B cell (primary cell): ENCODE measurements around the gene NUSAP1. TPM values are rescaled to one million over a fixed set of nuclear protein-coding genes. Genes with fewer than 3 reads are reported as not detected.

Experiments used
- ATAC-seq: fragments of 200-7000 bp; cut with Tn5 transposase; one replicate; pipeline ENCODE4 v1.10.0; 2021; ENCODE audit warnings: low read depth, mild to moderate bottlenecking, moderate number of reproducible peaks, moderate library complexity
- CTCF ChIA-PET: fragments of 350-600 bp; sonication (Branson Sonifier 250); formaldehyde crosslinking; loops from one replicate; lab custom pipeline; 2021; ENCODE audit warnings: antibody characterized with exemption, inconsistent platforms; lab: Charles Lee
- POLR2A ChIA-PET: fragments of 350-600 bp; sonication (Branson Sonifier 250); formaldehyde crosslinking; loops from one replicate; lab custom pipeline; 2021; ENCODE audit warnings: antibody characterized with exemption; lab: Charles Lee
- DNase-seq: peaks from one replicate; pipeline ENCODE4 v3.0.0; 2013
- H2AFZ ChIP-seq: 2 replicates; pipeline ENCODE4 v1.6.1; 2012; ENCODE audit warnings: mild to moderate bottlenecking, low read depth, low read length; ENCODE audit not compliant: insufficient read depth, poor library complexity, severe bottlenecking
- H3K27ac ChIP-seq, 2 donors: 1 replicate in 1 of 2; 2 replicates in 1 of 2; pipeline ENCODE4 v1.5.1; 2012 to 2013; ENCODE audit warnings: low read length in 2 of 2, mild to moderate bottlenecking in 2 of 2, moderate library complexity in 1 of 2
- H3K27me3 ChIP-seq, 4 experiments: fragments of 200-600 bp in 1 of 4; sonication (generic) in 1 of 4; replicated peaks in 1 of 4; 1 replicate in 2 of 4; 2 replicates in 2 of 4; pipeline versions ENCODE4 v1.6.1 to v1.7.0; 2013 to 2016; ENCODE audit warnings: low read length in 3 of 4, mild to moderate bottlenecking in 2 of 4, mixed read lengths in 1 of 4, moderate library complexity in 1 of 4; ENCODE audit not compliant: insufficient read depth in 4 of 4, control insufficient read depth in 3 of 4; ENCODE audit errors: control extremely low read depth in 1 of 4
- H3K36me3 ChIP-seq, 2 experiments: replicated peaks in 1 of 2; 1 replicate in 1 of 2; 2 replicates in 1 of 2; pipeline versions ENCODE4 v1.6.1 to v1.7.1; 2013; ENCODE audit warnings: low read length in 1 of 2; ENCODE audit not compliant: insufficient read depth in 2 of 2, control insufficient read depth in 1 of 2; ENCODE audit errors: control extremely low read depth in 1 of 2, extremely low read depth in 1 of 2
- H3K4me1 ChIP-seq, 2 donors: fragments of 200-600 bp in 1 of 2; sonication (generic) in 1 of 2; 1 replicate in 1 of 2; 2 replicates in 1 of 2; pipeline versions ENCODE4 v1.5.1 to v1.6.1; 2013 to 2017; ENCODE audit warnings: low read length in 2 of 2; ENCODE audit not compliant: control insufficient read depth in 2 of 2, insufficient read depth in 2 of 2
- H3K4me2 ChIP-seq: replicated peaks from 2 replicates; pipeline ENCODE3; 2012; ENCODE audit warnings: mild to moderate bottlenecking, low read depth, low read length; ENCODE audit not compliant: poor library complexity, severe bottlenecking
- H3K4me3 ChIP-seq, 5 experiments: fragments of 200-600 bp in 1 of 5; sonication (generic) in 1 of 5; 1 replicate in 3 of 5; 2 replicates in 2 of 5; pipeline versions ENCODE4 v1.5.1 to v1.7.0; 2011 to 2016; ENCODE audit warnings: low read length in 4 of 5, mild to moderate bottlenecking in 4 of 5, low read depth in 2 of 5, control low read depth in 1 of 5, moderate library complexity in 1 of 5; ENCODE audit not compliant: insufficient read depth in 1 of 5; ENCODE audit errors: control extremely low read depth in 1 of 5, extremely low read depth in 1 of 5
- H3K79me2 ChIP-seq: fragments of 200-600 bp; sonication (generic); one replicate; pipeline ENCODE4 v1.6.0; 2016; ENCODE audit warnings: low read length; ENCODE audit not compliant: control insufficient read depth, insufficient read depth
- H3K9ac ChIP-seq: fragments of 200-600 bp; sonication (generic); 2 replicates; pipeline ENCODE4 v1.6.1; 2017; ENCODE audit warnings: mild to moderate bottlenecking, low read length, moderate library complexity
- H3K9me3 ChIP-seq, 3 donors: one replicate each; pipeline versions ENCODE4 v1.6.1 to v1.7.1; 2013; ENCODE audit warnings: low read length in 2 of 3; ENCODE audit not compliant: control insufficient read depth in 2 of 3, insufficient read depth in 1 of 3; ENCODE audit errors: control extremely low read depth in 1 of 3
- H4K20me1 ChIP-seq: 2 replicates; pipeline ENCODE4 v1.6.0; 2012; ENCODE audit warnings: mild to moderate bottlenecking, low read length; ENCODE audit not compliant: insufficient read depth, control insufficient read depth, poor library complexity, severe bottlenecking
- H3K27ac Mint-ChIP-seq: one replicate; pipeline ENCODE4 v1.8.0; 2021; ENCODE audit warnings: mixed read lengths
- H3K27me3 Mint-ChIP-seq: one replicate; pipeline ENCODE4 v1.8.0; 2021; ENCODE audit warnings: mixed read lengths
- H3K4me1 Mint-ChIP-seq: one replicate; pipeline ENCODE4 v1.8.0; 2021; ENCODE audit warnings: mixed read lengths
- H3K4me3 Mint-ChIP-seq: one replicate; pipeline ENCODE4 v1.8.0; 2021; ENCODE audit warnings: mixed read lengths
- H3K9me3 Mint-ChIP-seq: one replicate; pipeline ENCODE4 v1.8.0; 2022; ENCODE audit warnings: mixed read lengths; ENCODE audit not compliant: insufficient read depth
- EZH2 ChIP-seq: IDR thresholded peaks from 2 replicates; pipeline ENCODE4 v1.6.1; 2012; ENCODE audit warnings: borderline replicate concordance, low read depth, mild to moderate bottlenecking, moderate library complexity, low read length; ENCODE audit not compliant: insufficient read depth, poor library complexity, severe bottlenecking
- WGBS: methylation state at CpG from one replicate; pipeline ENCODE4 v1.1.5; 2013; ENCODE audit warnings: missing lambda C conversion rate; ENCODE audit not compliant: insufficient coverage; 5-methylcytosine and 5-hydroxymethylcytosine counted together
- intact Hi-C: fragments of 100-400 bp; cut with micrococcal nuclease; formaldehyde crosslinking; loops from one replicate; pipeline ENCODE4 v1.10.0; 2022
- polyA plus RNA-seq: library from polyadenylated mRNA; depleted of rRNA; stranded (reverse); fragments of >200 nt; gene quantifications from 2 replicates; pipeline ENCODE4 v1.2.3, GENCODE V29; 2012
- total RNA-seq, 2 donors: library from RNA; stranded (reverse); fragments of 120-200 nt in 1 of 2; gene quantifications; 1 replicate in 1 of 2; 2 replicates in 1 of 2; pipeline versions ENCODE4 v1.2.3 to v1.2.4, GENCODE V29; 2013 to 2022
- TF ChIP-seq, protein P1 (sequence below): fragments of 200-600 bp; IDR thresholded peaks from one replicate; pipeline ENCODE4 v1.8.0; 2022; ENCODE audit warnings: antibody characterized with exemption, mild to moderate bottlenecking

The NUSAP1 gene
- total and polyA plus RNA-seq, 2 donors (not counting 1 experiment from before 2014, with no cell fraction given), result 5.4 to 8.3 TPM

DNA sequence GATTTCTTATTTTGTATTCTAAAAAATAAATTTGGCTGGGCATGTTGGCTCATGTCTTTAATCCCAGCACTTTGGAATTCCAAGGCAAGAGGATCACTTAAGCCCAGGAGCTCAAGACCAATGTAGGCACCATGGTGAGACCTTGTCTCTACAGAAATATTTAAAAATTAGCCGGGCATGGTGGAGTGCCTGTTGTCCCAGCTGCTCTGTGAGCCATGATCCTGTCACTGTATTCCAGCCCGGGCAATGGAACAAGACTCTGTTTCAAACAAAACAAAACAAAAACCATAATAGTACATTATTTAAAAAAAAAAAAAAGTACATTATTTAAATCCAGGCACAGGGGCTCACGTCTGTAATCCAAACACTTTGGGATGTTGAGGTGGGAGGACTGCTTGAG is 78.8 kb downstream of the NUSAP1 start:
- Mint-ChIP-seq H3K9me3 (no peaks in the 10 kb centered on the region), H3K4me1 (peaks cover 8% of the 10 kb centered on the region), H3K4me3 (no peak overlapping the region), H3K27ac (no peak overlapping the region), H3K27me3 (no peaks in the 10 kb centered on the region)
- ATAC-seq, result no peak
- no peaks in the 10 kb centered on the region for H4K20me1 ChIP-seq
- POLR2A ChIA-PET, result no interaction called here
- H3K36me3 ChIP-seq, result no peaks in the 10 kb centered on the region
- intact Hi-C loops, result loop anchor here (10.0 kb wide), 1 partner anchor 507 kb away; no protein-coding TSS in a partner anchor
- TF ChIP-seq EZH2, result no peak
- TF ChIP-seq, protein P1, sequence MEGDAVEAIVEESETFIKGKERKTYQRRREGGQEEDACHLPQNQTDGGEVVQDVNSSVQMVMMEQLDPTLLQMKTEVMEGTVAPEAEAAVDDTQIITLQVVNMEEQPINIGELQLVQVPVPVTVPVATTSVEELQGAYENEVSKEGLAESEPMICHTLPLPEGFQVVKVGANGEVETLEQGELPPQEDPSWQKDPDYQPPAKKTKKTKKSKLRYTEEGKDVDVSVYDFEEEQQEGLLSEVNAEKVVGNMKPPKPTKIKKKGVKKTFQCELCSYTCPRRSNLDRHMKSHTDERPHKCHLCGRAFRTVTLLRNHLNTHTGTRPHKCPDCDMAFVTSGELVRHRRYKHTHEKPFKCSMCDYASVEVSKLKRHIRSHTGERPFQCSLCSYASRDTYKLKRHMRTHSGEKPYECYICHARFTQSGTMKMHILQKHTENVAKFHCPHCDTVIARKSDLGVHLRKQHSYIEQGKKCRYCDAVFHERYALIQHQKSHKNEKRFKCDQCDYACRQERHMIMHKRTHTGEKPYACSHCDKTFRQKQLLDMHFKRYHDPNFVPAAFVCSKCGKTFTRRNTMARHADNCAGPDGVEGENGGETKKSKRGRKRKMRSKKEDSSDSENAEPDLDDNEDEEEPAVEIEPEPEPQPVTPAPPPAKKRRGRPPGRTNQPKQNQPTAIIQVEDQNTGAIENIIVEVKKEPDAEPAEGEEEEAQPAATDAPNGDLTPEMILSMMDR, result no peak
- 100% methylated on average over 1 of the region's 3 CpGs for WGBS
- H3K27me3 ChIP-seq, result no peaks in the 10 kb centered on the region
- DNase-seq, result no peak
- H3K9ac ChIP-seq, result no peak overlapping the region
- no peaks in the 10 kb centered on the region for H3K9me3 ChIP-seq
- peaks cover 5 to 13% of the 10 kb centered on the region in 2 donors for H3K4me1 ChIP-seq
- peaks cover 15% of the 10 kb centered on the region for H3K79me2 ChIP-seq
- no peak overlapping the region for H3K4me2 ChIP-seq
- H3K4me3 ChIP-seq, result no peak overlapping the region
- H3K27ac ChIP-seq, result no peak overlapping the region
- H2AFZ ChIP-seq, result no peak overlapping the region
- CTCF ChIA-PET, result no interaction called here

DNA sequence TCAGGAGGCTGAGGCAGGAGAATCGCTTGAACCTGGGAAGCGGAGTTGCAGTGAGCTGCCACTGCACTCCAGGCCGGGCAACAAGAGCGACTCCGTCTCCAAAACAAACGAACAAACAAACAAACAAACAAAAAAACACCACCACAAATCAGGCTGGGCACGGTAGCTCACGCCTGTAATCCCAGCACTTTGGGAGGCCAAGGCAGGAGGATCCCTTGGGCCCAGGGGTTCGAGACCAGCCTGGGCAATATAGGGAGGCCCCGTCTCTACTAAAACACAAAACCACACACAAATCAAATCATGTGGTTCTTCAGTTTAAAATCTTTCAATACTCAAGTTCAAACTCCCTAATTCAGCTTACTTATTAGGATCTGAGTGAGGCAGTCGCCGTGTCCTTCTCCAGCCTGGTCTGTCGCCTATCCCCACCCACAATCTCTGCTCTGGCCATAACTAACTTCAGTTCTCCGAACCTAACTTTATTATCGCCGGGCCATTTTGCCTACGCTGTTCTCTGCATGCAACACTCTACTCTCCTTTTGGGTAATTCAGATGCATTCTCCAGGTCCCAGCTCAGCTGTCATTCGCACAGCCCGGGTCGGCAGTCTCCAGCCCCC is 83.6 kb downstream of the NUSAP1 start:
- no peaks in the 10 kb centered on the region for H3K9me3 ChIP-seq
- H3K27ac ChIP-seq, result peak overlapping the region; percentile 55 to 83
- ChIA-PET POLR2A (no interaction called here), CTCF (interaction anchor here (0.6 kb wide), 1 partner anchor 619 kb away, joined by 3 read pairs; no protein-coding TSS in a partner anchor)
- intact Hi-C loops, result loop anchor here (2.0 to 10.0 kb wide), 9 partner anchors 83 to 856 kb away; partner anchors contain the start of genes CHP1, DNAJC17, EHD4 and EXD1
- WGBS, result 15% methylated on average over 16 of the region's 20 CpGs
- peaks cover 33% of the 10 kb centered on the region for H4K20me1 ChIP-seq
- Mint-ChIP-seq H3K27me3 (no peaks in the 10 kb centered on the region), H3K9me3 (no peaks in the 10 kb centered on the region), H3K4me3 (peak overlapping the region; percentile 97), H3K4me1 (peaks cover 37% of the 10 kb centered on the region), H3K27ac (peak overlapping the region; percentile 93)
- TF ChIP-seq, protein P1, result no peak
- TF ChIP-seq EZH2, result no peak
- peak overlapping the region; percentile 85 for H3K4me2 ChIP-seq
- H3K4me3 ChIP-seq, result peak overlapping the region; percentile 62 to 90 (median 86)
- peaks cover 60% of the 10 kb centered on the region for H3K79me2 ChIP-seq
- peaks cover 14 to 24% of the 10 kb centered on the region in 2 donors for H3K4me1 ChIP-seq
- DNase-seq (no peak), ATAC-seq (peak; percentile 3)
- no peaks in the 10 kb centered on the region for H3K36me3 ChIP-seq
- H2AFZ ChIP-seq, result peak overlapping the region; percentile 94
- peak overlapping the region; percentile 83 for H3K9ac ChIP-seq
- H3K27me3 ChIP-seq, result no peaks in the 10 kb centered on the region
